Right atrium auricular region (tissue), 2 donors: ENCODE measurements around the gene SPINT4. TPM values are rescaled to one million over a fixed set of nuclear protein-coding genes. Genes with fewer than 3 reads are reported as not detected.

Experiments used
- DNase-seq: peaks from one replicate; pipeline ENCODE4 v3.0.0-alpha.2; 2019; ENCODE audit warnings: low spot score
- H3K27ac ChIP-seq, 2 donors: fragments of 200-600 bp; sonication (generic); 1 replicate in 1 of 2; 2 replicates in 1 of 2; pipeline ENCODE4 v1.5.1; 2016 to 2019
- H3K27me3 ChIP-seq, 2 donors: fragments of 200-600 bp; sonication (generic); one replicate each; pipeline versions ENCODE4 v1.5.1 to v1.6.0; 2017 to 2019
- H3K36me3 ChIP-seq: fragments of 200-600 bp; sonication (generic); one replicate; pipeline ENCODE4 v1.5.1; 2016
- H3K4me1 ChIP-seq, 2 donors: fragments of 200-600 bp; sonication (generic); one replicate each; pipeline versions ENCODE4 v1.5.1 to v1.6.0; 2017 to 2019
- H3K4me3 ChIP-seq, 2 donors: fragments of 200-600 bp; sonication (generic); 1 replicate in 1 of 2; 2 replicates in 1 of 2; pipeline ENCODE4 v1.5.1; 2017 to 2019; ENCODE audit warnings: mild to moderate bottlenecking in 1 of 2, moderate library complexity in 1 of 2
- H3K9me3 ChIP-seq, 2 donors: fragments of 200-600 bp; sonication (generic); one replicate each; pipeline ENCODE4 v1.5.1; 2019
- microRNA-seq, 2 donors: library from miRNA; unstranded; fragments of <30 nt; microRNA quantifications; one replicate each; pipeline ENCODE4, GENCODE V29; 2016 to 2017; ENCODE audit warnings: borderline number of aligned reads in 2 of 2, borderline replicate concordance in 1 of 2
- total RNA-seq, 2 donors: library from RNA; depleted of rRNA; stranded (reverse); fragments of >200 nt; gene quantifications; one replicate each; pipeline ENCODE4 v1.1.0, GENCODE V29; 2016
- TF ChIP-seq, protein P1 (sequence below), 2 donors: fragments of 200-600 bp; sonication (generic); IDR thresholded peaks; one replicate each; pipeline ENCODE4 v1.5.1; 2019; ENCODE audit warnings: antibody characterized with exemption in 2 of 2

SPINT4 gene
- total RNA-seq, 2 donors from 2014 or later = not detected

DNA sequence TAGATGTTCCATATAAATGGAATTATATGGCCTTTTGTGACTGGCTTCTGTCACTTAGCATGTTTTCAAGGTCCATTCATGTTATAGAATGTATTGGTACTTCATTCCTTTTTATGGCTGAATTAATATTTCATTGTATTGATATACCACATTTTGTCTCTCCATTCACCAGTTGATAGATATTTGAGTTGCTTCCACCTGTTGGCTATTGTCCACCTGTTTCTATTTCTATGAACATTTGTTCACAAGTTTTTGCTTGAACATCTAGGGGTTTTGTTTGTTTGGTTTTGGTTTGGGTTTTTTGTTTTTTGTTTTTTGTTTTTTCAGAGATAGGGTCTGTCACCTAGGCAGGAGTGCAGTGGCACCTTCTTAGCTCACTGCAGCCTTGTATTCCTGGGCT lies 46.3 kb downstream of the SPINT4 start:
- no peaks in the 10 kb centered on the region for H3K9me3 ChIP-seq
- H3K4me1 ChIP-seq = peaks cover 3 to 7% of the 10 kb centered on the region in 2 donors
- H3K27me3 ChIP-seq = no peaks in the 10 kb centered on the region
- no peak for DNase-seq
- H3K27ac ChIP-seq = no peak overlapping the region
- H3K4me3 ChIP-seq = no peak overlapping the region
- H3K36me3 ChIP-seq = no peaks in the 10 kb centered on the region
- TF ChIP-seq, protein P1, sequence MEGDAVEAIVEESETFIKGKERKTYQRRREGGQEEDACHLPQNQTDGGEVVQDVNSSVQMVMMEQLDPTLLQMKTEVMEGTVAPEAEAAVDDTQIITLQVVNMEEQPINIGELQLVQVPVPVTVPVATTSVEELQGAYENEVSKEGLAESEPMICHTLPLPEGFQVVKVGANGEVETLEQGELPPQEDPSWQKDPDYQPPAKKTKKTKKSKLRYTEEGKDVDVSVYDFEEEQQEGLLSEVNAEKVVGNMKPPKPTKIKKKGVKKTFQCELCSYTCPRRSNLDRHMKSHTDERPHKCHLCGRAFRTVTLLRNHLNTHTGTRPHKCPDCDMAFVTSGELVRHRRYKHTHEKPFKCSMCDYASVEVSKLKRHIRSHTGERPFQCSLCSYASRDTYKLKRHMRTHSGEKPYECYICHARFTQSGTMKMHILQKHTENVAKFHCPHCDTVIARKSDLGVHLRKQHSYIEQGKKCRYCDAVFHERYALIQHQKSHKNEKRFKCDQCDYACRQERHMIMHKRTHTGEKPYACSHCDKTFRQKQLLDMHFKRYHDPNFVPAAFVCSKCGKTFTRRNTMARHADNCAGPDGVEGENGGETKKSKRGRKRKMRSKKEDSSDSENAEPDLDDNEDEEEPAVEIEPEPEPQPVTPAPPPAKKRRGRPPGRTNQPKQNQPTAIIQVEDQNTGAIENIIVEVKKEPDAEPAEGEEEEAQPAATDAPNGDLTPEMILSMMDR (IDR thresholded peaks at IDR 0.05) = no peak

DNA sequence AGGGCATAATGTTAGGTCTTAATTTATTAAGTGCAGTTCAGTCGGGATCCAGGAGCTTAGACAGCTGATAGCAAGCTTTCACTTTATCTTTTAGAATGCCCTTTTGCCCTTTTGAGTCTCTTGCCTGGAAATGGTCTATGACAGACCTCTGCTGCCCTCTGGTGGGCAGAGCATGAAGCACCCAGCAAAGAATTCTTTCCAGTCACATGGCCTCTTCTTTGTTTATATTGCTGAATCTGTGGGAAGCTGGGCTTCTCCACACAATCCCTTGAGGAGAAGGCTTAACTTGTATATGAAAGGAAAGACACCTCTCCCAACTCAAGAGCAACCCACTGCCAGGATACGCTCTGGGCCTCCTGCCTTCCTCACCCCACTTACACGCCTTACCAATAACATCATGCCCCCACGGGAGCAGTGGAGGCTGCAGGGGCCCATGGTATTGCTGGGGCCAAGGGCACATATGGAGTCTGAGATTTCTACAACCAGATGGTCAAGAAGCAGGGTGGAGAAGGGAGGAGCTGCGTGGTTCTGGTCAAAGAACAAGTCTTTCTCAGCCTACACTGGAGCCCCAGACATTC lies 49.1 kb downstream of the SPINT4 start:
- no peak overlapping the region for H3K4me3 ChIP-seq
- H3K4me1 ChIP-seq = peaks cover 3 to 7% of the 10 kb centered on the region in 2 donors
- H3K27me3 ChIP-seq = no peaks in the 10 kb centered on the region
- no peaks in the 10 kb centered on the region for H3K9me3 ChIP-seq
- no peak overlapping the region for H3K27ac ChIP-seq
- TF ChIP-seq, protein P1 (IDR thresholded peaks at IDR 0.05) = peak; percentile 84 to 96
- DNase-seq = peak; percentile 85
- no peaks in the 10 kb centered on the region for H3K36me3 ChIP-seq

GRCh38 chr20:45772693-45773092 lies 50.5 kb downstream of the SPINT4 start:
- H3K4me3 ChIP-seq = no peak overlapping the region
- DNase-seq = no peak
- TF ChIP-seq, protein P1 (IDR thresholded peaks at IDR 0.05) = no peak
- no peak overlapping the region for H3K27ac ChIP-seq
- peaks cover 3 to 7% of the 10 kb centered on the region in 2 donors for H3K4me1 ChIP-seq
- H3K36me3 ChIP-seq = no peaks in the 10 kb centered on the region
- no peaks in the 10 kb centered on the region for H3K9me3 ChIP-seq
- no peaks in the 10 kb centered on the region for H3K27me3 ChIP-seq

- H3K9me3 ChIP-seq = no peaks in the 10 kb centered on the region
- H3K4me3 ChIP-seq = no peak overlapping the region
- H3K36me3 ChIP-seq = no peaks in the 10 kb centered on the region
- no peaks in the 10 kb centered on the region for H3K27me3 ChIP-seq
- DNase-seq = no peak
- no peak overlapping the region for H3K27ac ChIP-seq
- TF ChIP-seq, protein P1 (IDR thresholded peaks at IDR 0.05) = no peak
- H3K4me1 ChIP-seq = peaks cover 3 to 22% of the 10 kb centered on the region in 2 donors
Observed at GRCh38 chr20:45774945-45775344, 52.8 kb downstream of the SPINT4 start.

DNA sequence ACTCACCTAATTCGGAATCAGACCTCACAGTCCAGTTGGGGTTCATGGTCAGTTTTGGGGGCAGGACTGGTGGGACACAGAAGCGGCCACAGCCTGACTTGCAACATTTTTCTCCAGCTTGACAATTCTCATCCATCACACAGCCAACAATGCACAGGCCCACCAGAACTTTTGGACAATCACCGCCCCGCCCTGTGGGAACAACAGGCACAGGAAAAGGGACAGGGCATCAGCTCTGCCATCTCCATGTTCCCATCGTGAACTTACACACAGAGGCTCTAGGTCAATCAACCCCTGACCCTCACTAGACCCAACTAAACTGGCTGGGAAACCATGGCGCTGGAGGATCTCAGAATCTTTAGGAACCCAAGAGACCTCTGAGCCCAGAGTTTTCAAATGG lies 53.3 kb downstream of the SPINT4 start:
- Histone ChIP-seq H3K27me3 (no peaks in the 10 kb centered on the region), H3K36me3 (no peaks in the 10 kb centered on the region), H3K27ac (no peak overlapping the region), H3K4me1 (peaks cover 3 to 25% of the 10 kb centered on the region in 2 donors), H3K9me3 (no peaks in the 10 kb centered on the region), H3K4me3 (no peak overlapping the region)
- TF ChIP-seq, protein P1 (IDR thresholded peaks at IDR 0.05) = no peak
- DNase-seq = no peak

Small RNAs within 50 kb of the gene (microRNA-seq; reads per million reads assigned to microRNA genes)
- gene MIR3617 = 0.71 to 4.9 reads per million in 2 donors

Other genes starting within 250 kb of the SPINT4 start
- gene SPINT3, start 206.7 kb upstream of the SPINT4 start, total RNA-seq = not detected
- gene WFDC6, start 182.9 kb upstream of the SPINT4 start, total RNA-seq = not detected
- not detected for gene EPPIN, start 174.9 kb upstream of the SPINT4 start, total RNA-seq
- not detected for gene WFDC8, start 143.1 kb upstream of the SPINT4 start, total RNA-seq
- not detected for gene WFDC10A, start 92.6 kb upstream of the SPINT4 start, total RNA-seq
- not detected for gene WFDC9, start 91.1 kb upstream of the SPINT4 start, total RNA-seq
- gene WFDC11, start 52.1 kb upstream of the SPINT4 start, total RNA-seq = not detected
- gene WFDC13, start 20.3 kb upstream of the SPINT4 start, total RNA-seq = not detected
- gene WFDC10B, start 17.3 kb upstream of the SPINT4 start, total RNA-seq = not detected
- under 1 TPM in 1 of 2 donors, not detected in 1; 0.75 TPM for gene WFDC3, start 69.5 kb downstream of the SPINT4 start, total RNA-seq
- gene DNTTIP1, start 69.6 kb downstream of the SPINT4 start, total RNA-seq = 10 to 100 TPM; 13.2 to 21.6 TPM
- gene UBE2C, start 90.3 kb downstream of the SPINT4 start, total RNA-seq = 1 to 10 TPM; 1.4 to 4.9 TPM
- under 1 TPM in 1 of 2 donors, not detected in 1; 0.51 TPM for gene TNNC2, start 105.0 kb downstream of the SPINT4 start, total RNA-seq
- 10 to 100 TPM; 43.5 to 54.7 TPM for gene SNX21, start 111.5 kb downstream of the SPINT4 start, total RNA-seq
- gene ACOT8, start 135.0 kb downstream of the SPINT4 start, total RNA-seq = 10 to 100 TPM; 39.9 to 40.9 TPM
- gene ZSWIM3, start 135.3 kb downstream of the SPINT4 start, total RNA-seq = 1 to 10 TPM; 2.4 to 3.7 TPM
- 10 to 100 TPM in 1 of 2 donors, 1 to 10 TPM in 1; 9.8 to 13.8 TPM for gene ZSWIM1, start 158.9 kb downstream of the SPINT4 start, total RNA-seq
- 1 to 10 TPM; 1.1 to 1.4 TPM for gene SPATA25, start 165.3 kb downstream of the SPINT4 start, total RNA-seq
- gene NEURL2, start 168.9 kb downstream of the SPINT4 start, total RNA-seq = 1 to 10 TPM; 8.7 to 8.8 TPM
- 100 to 1,000 TPM in 1 of 2 donors, 10 to 100 TPM in 1; 83.8 to 116 TPM for gene CTSA, start 169.0 kb downstream of the SPINT4 start, total RNA-seq
- 100 to 1,000 TPM in 1 of 2 donors, 10 to 100 TPM in 1; 53.6 to 221 TPM for gene PLTP, start 189.8 kb downstream of the SPINT4 start, total RNA-seq
- gene PCIF1, start 212.3 kb downstream of the SPINT4 start, total RNA-seq = 10 to 100 TPM; 21.1 to 39.8 TPM
- gene ZNF335, start 249.9 kb downstream of the SPINT4 start, total RNA-seq = 10 to 100 TPM in 1 of 2 donors, 1 to 10 TPM in 1; 6.6 to 12.1 TPM